GM12878 (cell line): ENCODE data around the gene ADD2.

Experiments used
- ATF3 ChIP-seq: IDR thresholded peaks from 2 replicates; pipeline ENCODE4 v1.6.1; 2011; ENCODE audit warnings: low read depth, mild to moderate bottlenecking, low read length, moderate library complexity, borderline replicate concordance; ENCODE audit errors: extremely low read depth
- CREB1 ChIP-seq: IDR thresholded peaks from 2 replicates; pipeline ENCODE4 v1.6.1; 2012; ENCODE audit warnings: low read depth, mild to moderate bottlenecking, inconsistent platforms
- CTCF ChIP-seq, 3 experiments: IDR thresholded peaks in 2 of 3; conservative IDR thresholded peaks in 1 of 3; 2 replicates each; pipeline ENCODE4 v1.5.1; 2011; ENCODE audit warnings: low read depth in 3 of 3, low read length in 3 of 3, mild to moderate bottlenecking in 3 of 3, control low read depth in 2 of 3, moderate library complexity in 2 of 3, inconsistent platforms in 1 of 3, mixed read lengths in 1 of 3; ENCODE audit not compliant: control insufficient read depth in 2 of 3, insufficient read depth in 1 of 3; ENCODE audit errors: extremely low read depth in 1 of 3
- FOS ChIP-seq: IDR thresholded peaks from 3 replicates; pipeline ENCODE4 v1.6.1; 2011; ENCODE audit warnings: borderline replicate concordance; ENCODE audit not compliant: insufficient read length; ENCODE audit errors: extremely low read depth
- FOXK2 ChIP-seq: fragments of 450-650 bp; IDR thresholded peaks from 2 replicates; pipeline ENCODE4 v1.6.1; 2017; ENCODE audit warnings: mild to moderate bottlenecking, moderate library complexity
- RAD21 ChIP-seq: IDR thresholded peaks from 2 replicates; pipeline ENCODE4 v1.6.1; 2011; ENCODE audit warnings: mild to moderate bottlenecking, low read depth, low read length, moderate library complexity; ENCODE audit not compliant: insufficient read depth
- SIX5 ChIP-seq: IDR thresholded peaks from 2 replicates; pipeline ENCODE4 v1.6.1; 2011; ENCODE audit warnings: mild to moderate bottlenecking, low read depth, low read length, moderate library complexity; ENCODE audit not compliant: severe bottlenecking
- SMARCA5 ChIP-seq: fragments of 450-650 bp; IDR thresholded peaks from 2 replicates; pipeline ENCODE4 v1.6.1; 2017; ENCODE audit warnings: mild to moderate bottlenecking
- SREBF2 ChIP-seq: IDR thresholded peaks from 2 replicates; pipeline ENCODE4 v1.6.1; 2012; ENCODE audit warnings: mild to moderate bottlenecking, low read length
- SUZ12 ChIP-seq: fragments of 200-600 bp; sonication (generic); IDR thresholded peaks from one replicate; pipeline ENCODE4 v1.6.1; 2018; ENCODE audit warnings: antibody characterized with exemption, mild to moderate bottlenecking; ENCODE audit not compliant: unreplicated experiment
- TCF12 ChIP-seq: IDR thresholded peaks from 2 replicates; pipeline ENCODE4 v1.6.1; 2011; ENCODE audit warnings: low read depth, mild to moderate bottlenecking, low read length
- YY1 ChIP-seq: IDR thresholded peaks from 2 replicates; pipeline ENCODE4 v1.6.1; 2011; ENCODE audit warnings: low read depth, mild to moderate bottlenecking, low read length
- TF ChIP-seq, protein P1 (sequence below): fragments of 450-650 bp; IDR thresholded peaks from 2 replicates; pipeline ENCODE4 v1.6.1; 2017; ENCODE audit warnings: antibody characterized with exemption, mild to moderate bottlenecking, moderate library complexity
- TF ChIP-seq, protein P2 (sequence below): IDR thresholded peaks from 2 replicates; pipeline ENCODE4 v1.6.1; 2012; ENCODE audit warnings: low read length, inconsistent platforms

GRCh38 chr2:70779491-70779890 is 11.5 kb upstream of the ADD2 start:
- TF ChIP-seq, protein P1, sequence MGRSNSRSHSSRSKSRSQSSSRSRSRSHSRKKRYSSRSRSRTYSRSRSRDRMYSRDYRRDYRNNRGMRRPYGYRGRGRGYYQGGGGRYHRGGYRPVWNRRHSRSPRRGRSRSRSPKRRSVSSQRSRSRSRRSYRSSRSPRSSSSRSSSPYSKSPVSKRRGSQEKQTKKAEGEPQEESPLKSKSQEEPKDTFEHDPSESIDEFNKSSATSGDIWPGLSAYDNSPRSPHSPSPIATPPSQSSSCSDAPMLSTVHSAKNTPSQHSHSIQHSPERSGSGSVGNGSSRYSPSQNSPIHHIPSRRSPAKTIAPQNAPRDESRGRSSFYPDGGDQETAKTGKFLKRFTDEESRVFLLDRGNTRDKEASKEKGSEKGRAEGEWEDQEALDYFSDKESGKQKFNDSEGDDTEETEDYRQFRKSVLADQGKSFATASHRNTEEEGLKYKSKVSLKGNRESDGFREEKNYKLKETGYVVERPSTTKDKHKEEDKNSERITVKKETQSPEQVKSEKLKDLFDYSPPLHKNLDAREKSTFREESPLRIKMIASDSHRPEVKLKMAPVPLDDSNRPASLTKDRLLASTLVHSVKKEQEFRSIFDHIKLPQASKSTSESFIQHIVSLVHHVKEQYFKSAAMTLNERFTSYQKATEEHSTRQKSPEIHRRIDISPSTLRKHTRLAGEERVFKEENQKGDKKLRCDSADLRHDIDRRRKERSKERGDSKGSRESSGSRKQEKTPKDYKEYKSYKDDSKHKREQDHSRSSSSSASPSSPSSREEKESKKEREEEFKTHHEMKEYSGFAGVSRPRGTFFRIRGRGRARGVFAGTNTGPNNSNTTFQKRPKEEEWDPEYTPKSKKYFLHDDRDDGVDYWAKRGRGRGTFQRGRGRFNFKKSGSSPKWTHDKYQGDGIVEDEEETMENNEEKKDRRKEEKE = no peak
- TF ChIP-seq CTCF (IDR thresholded peaks at IDR 0.05 in 2 of 3, conservative IDR thresholded peaks at IDR 0.05 in 1 of 3; ENCODE audit: control insufficient read depth in 2 of 3, extremely low read depth in 1 of 3, insufficient read depth in 1 of 3, low read depth in 3 of 3, low read length in 3 of 3) (no peak), FOXK2 (no peak), YY1 (no peak), SUZ12 (no peak), SIX5 (no peak), CREB1 (no peak), SMARCA5 (no peak), TCF12 (no peak), SREBF2 (no peak), RAD21 (no peak), FOS (no peak), ATF3 (no peak)
- TF ChIP-seq, protein P2, sequence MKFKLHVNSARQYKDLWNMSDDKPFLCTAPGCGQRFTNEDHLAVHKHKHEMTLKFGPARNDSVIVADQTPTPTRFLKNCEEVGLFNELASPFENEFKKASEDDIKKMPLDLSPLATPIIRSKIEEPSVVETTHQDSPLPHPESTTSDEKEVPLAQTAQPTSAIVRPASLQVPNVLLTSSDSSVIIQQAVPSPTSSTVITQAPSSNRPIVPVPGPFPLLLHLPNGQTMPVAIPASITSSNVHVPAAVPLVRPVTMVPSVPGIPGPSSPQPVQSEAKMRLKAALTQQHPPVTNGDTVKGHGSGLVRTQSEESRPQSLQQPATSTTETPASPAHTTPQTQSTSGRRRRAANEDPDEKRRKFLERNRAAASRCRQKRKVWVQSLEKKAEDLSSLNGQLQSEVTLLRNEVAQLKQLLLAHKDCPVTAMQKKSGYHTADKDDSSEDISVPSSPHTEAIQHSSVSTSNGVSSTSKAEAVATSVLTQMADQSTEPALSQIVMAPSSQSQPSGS = no peak
